Aorta (tissue), 5 donors: ENCODE data around the gene MDM2. TPM values are rescaled to one million over a fixed set of nuclear protein-coding genes. Genes with fewer than 3 reads are reported as not detected.

Experiments
- ATAC-seq: fragments of 200-7000 bp; cut with Tn5 transposase; one replicate; pipeline ENCODE4 v1.9.1; 2022; ENCODE audit warnings: moderate library complexity; ENCODE audit not compliant: low FRiP score
- DNase-seq, 2 donors: peaks; one replicate each; pipeline ENCODE4 v3.0.0-alpha.2; 2020
- H3K27ac ChIP-seq, 2 donors: one replicate each; pipeline ENCODE4 v1.5.1; 2013; ENCODE audit warnings: low read length in 2 of 2, mild to moderate bottlenecking in 2 of 2, moderate library complexity in 2 of 2, control low read depth in 1 of 2, inconsistent platforms in 1 of 2, low read depth in 1 of 2
- H3K27me3 ChIP-seq, 2 donors: one replicate each; pipeline ENCODE4 v1.6.1; 2013; ENCODE audit warnings: control low read depth in 1 of 2, low read length in 1 of 2, mild to moderate bottlenecking in 1 of 2, moderate library complexity in 1 of 2; ENCODE audit not compliant: insufficient read depth in 2 of 2, control insufficient read depth in 1 of 2
- H3K36me3 ChIP-seq, 2 donors: one replicate each; pipeline ENCODE4 v1.6.1; 2013; ENCODE audit warnings: control low read depth in 1 of 2, low read length in 1 of 2, mild to moderate bottlenecking in 1 of 2; ENCODE audit not compliant: insufficient read depth in 2 of 2, control insufficient read depth in 1 of 2
- H3K4me1 ChIP-seq, 2 donors: one replicate each; pipeline ENCODE4 v1.6.1; 2013; ENCODE audit warnings: low read length in 2 of 2, control low read depth in 1 of 2, mild to moderate bottlenecking in 1 of 2, moderate library complexity in 1 of 2; ENCODE audit not compliant: insufficient read depth in 2 of 2, control insufficient read depth in 1 of 2
- H3K4me3 ChIP-seq, 2 donors: one replicate each; pipeline ENCODE4 v1.5.1; 2013; ENCODE audit warnings: low read length in 2 of 2, control low read depth in 1 of 2, mild to moderate bottlenecking in 1 of 2
- H3K9me3 ChIP-seq: one replicate; pipeline ENCODE4 v1.6.1; 2013; ENCODE audit warnings: mild to moderate bottlenecking, low read length; ENCODE audit not compliant: control insufficient read depth
- WGBS, 2 donors: extraction: QIAGEN DNeasy Blood & Tissue Kit; methylation state at CpG; one replicate each; pipeline ENCODE4 v1.1.7; 2013; 5-methylcytosine and 5-hydroxymethylcytosine counted together
- intact Hi-C, 2 donors: fragments of 100-400 bp; cut with DNase I; formaldehyde crosslinking; loops; one replicate each; pipeline versions ENCODE4 v1.14.2 to v1.15.0; 2022
- polyA plus RNA-seq, 2 donors: library from polyadenylated mRNA; stranded (reverse); fragments of 200-250 nt; gene quantifications; one replicate each; pipeline ENCODE4 v1.2.3, GENCODE V29; 2013
- total RNA-seq, 2 donors: library from RNA; stranded (reverse); fragmentation: NEBNext Ultra II Directional; extraction: Animal tissue kit (Norgen Biotek cat#: 25700); gene quantifications; one replicate each; pipeline ENCODE4 v1.2.1, GENCODE V29; 2021
- donor health status: healthy with polysubstance abuse.
- donor health status: Bipolar disorder and iron deficiency.
- donor health status: DM: no; HTN: no; CAD: no.
- donor health status: DM: no; HTN: no; CAD: no.
- donor health status: DM: yes; HTN: yes; CAD: no.

MDM2 gene
- total and polyA plus RNA-seq, 4 donors: 21.4 to 121 (median 70.8) TPM

- H3K36me3 ChIP-seq: no peaks in the 10 kb centered on the region
- ATAC-seq (no peak), DNase-seq (no peak)
- no peaks in the 10 kb centered on the region for H3K9me3 ChIP-seq
- no peaks in the 10 kb centered on the region for H3K4me1 ChIP-seq
- WGBS, 2 donors: 34 to 36% methylated on average over 2 of the region's 2 CpGs
- no peak overlapping the region for H3K4me3 ChIP-seq
- intact Hi-C loops: no loop called here
- H3K27me3 ChIP-seq: no peaks in the 10 kb centered on the region
- no peak overlapping the region for H3K27ac ChIP-seq
Observed at GRCh38 chr12:68900241-68900640, 92.3 kb downstream of the MDM2 start.

Other genes starting within 250 kb of the MDM2 start
- gene RAP1B, start 197.3 kb upstream of the MDM2 start, total RNA-seq: 100 to 1,000 TPM; 166 to 173 TPM
- 100 to 1,000 TPM; 113 to 163 TPM for gene RAP1B, start 197.3 kb upstream of the MDM2 start, polyA plus RNA-seq
- 10 to 100 TPM; 36.0 to 53.4 TPM for gene NUP107, start 121.2 kb upstream of the MDM2 start, total RNA-seq
- 10 to 100 TPM in 1 of 2 donors, 1 to 10 TPM in 1; 5.3 to 19.5 TPM for gene NUP107, start 121.2 kb upstream of the MDM2 start, polyA plus RNA-seq
- gene SLC35E3, start 62.0 kb upstream of the MDM2 start, total RNA-seq: 10 to 100 TPM in 1 of 2 donors, 1 to 10 TPM in 1; 8.0 to 14.3 TPM
- 1 to 10 TPM; 1.1 to 7.5 TPM for gene SLC35E3, start 62.0 kb upstream of the MDM2 start, polyA plus RNA-seq
- gene CPM, start 125.0 kb downstream of the MDM2 start, total RNA-seq: 10 to 100 TPM; 20.7 to 26.6 TPM
- 10 to 100 TPM in 1 of 2 donors, under 1 TPM in 1; 0.56 to 15.5 TPM for gene CPM, start 125.0 kb downstream of the MDM2 start, polyA plus RNA-seq